ENCODE data around the gene CAPN5.

Gene CAPN5

DNA sequence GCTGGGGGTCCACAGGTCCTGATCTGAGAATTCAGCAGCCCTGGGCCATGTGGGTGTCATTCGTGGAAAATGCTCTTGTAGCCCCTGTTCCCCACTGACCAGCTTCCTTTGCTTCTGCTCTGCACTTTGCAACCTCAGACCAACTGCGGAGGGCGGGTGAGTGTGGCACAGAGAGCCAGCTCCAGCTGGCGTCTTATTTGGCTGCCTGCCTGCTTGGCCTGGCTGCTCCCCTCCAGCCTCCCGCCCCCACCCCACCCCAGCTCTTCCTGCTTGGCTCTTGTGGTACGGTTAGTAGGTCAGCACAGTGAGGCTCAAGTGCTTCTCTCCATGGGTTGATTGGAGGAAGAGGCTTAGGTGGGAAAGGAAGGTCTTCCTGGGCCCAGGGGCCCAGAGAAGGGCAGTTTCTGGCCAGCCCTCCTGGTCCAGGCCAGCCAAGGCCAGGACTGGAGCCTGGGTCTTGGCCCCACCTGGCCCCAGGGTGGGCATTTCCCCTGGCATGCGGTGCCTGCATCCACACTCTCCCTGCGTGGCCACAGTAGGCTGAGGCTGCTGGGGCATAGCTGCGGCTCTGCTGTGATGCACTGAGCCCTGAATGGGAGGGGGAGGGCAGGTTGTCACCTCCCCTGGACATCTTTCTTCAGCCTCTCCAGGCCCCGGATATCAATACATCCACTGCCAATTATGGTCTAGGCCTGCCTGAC is 87.8 kb downstream of the CAPN5 start:
- peak; percentile 49 for DNase-seq

DNA sequence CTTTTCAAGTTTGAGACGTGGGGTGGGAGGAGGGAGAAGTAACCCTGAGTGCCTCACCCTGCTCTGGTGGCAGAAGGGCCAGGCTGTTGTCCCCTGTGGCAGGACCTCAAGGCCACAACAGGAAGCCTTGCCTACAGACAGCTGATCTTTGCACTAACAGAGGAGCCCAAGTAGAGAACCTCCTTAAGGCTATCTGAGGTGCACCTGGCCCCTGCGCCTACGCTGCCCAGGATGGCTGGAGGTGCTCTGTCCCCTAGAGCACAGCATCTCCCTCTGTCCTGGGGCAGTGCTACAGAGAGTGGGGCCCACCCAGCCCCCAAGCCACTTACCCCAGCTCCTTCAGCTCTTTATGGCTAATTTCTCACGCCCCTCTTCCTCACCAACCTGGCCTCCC is 88.3 kb downstream of the CAPN5 start:
- no peak for DNase-seq

DNA sequence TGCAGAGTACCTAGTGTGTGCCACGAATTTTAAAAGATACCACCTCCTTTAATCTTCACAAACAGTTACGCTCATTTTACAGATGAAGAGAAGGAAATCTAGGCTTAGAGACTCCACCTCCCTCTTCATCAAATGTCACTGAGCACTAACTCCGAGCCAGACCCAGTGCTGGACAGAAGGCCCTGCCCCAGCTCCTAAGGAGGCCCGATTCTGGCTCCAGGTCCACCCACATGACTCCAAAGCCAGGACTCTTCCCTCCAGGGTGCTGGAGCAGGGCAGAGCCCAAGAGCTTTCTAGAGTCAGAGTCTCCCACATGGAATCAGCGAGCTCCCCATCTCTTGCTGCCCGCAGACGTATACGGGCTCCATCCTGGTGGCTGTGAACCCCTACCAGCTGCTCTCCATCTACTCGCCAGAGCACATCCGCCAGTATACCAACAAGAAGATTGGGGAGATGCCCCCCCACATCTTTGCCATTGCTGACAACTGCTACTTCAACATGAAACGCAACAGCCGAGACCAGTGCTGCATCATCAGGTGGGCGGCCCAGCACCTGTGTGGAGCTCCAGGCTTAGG is 88.9 kb downstream of the CAPN5 start:
- no peak for DNase-seq

DNA sequence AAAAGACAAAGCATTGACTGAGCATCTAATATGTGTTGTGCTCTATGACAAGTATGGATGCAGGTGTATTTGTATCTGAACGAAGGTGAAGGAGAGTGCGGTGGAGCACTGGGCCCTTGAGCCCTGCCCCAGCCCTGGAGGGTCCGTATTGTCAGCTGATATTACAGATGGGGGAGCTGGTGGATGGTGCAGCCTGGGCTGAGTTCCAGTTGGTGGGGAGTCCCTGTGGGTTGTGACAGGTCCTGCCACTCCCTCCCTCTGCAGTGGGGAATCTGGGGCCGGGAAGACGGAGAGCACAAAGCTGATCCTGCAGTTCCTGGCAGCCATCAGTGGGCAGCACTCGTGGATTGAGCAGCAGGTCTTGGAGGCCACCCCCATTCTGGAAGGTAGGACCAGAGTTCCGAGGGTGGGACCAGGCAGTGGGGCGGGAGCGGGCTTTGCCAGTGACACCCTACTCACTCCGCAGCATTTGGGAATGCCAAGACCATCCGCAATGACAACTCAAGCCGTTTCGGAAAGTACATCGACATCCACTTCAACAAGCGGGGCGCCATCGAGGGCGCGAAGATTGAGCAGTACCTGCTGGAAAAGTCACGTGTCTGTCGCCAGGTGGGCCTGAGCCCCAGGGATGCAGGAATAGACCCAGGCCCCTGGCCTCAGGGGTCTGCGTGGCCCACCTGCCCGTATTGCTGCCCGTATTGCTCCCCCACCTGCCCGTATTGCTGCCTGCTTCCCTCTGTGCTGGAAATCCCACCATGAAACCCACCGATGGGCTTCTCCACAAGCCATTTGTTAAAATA is 89.8 kb downstream of the CAPN5 start:
- no peak for DNase-seq

DNA sequence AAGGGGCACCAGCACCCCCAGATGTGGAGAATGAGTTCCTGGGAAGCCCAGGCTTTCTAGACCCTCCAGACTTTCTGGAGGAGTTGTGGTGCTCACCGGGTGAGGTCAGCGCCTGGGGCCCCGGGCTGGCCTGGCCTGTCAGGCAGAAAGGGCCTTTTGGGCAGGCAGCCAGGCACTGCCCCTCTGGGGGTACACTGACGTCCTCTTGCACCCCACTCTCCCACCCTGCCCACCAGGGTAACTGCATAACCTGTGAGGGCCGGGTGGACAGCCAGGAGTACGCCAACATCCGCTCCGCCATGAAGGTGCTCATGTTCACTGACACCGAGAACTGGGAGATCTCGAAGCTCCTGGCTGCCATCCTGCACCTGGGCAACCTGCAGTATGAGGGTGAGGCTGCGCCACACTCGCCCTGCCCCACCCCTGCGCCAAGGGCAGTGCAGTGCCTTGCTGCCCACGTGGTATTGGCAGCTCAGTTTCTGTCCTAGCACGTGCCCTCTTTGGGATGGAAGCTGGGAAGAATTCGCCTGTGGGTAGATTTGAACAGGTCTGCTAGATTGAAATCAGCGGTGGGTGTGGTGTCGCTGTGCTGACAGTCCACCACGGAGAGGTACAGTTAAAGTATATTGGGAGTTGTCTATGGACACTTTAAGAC is 91.4 kb downstream of the CAPN5 start:
- DNase-seq, result no peak

DNA sequence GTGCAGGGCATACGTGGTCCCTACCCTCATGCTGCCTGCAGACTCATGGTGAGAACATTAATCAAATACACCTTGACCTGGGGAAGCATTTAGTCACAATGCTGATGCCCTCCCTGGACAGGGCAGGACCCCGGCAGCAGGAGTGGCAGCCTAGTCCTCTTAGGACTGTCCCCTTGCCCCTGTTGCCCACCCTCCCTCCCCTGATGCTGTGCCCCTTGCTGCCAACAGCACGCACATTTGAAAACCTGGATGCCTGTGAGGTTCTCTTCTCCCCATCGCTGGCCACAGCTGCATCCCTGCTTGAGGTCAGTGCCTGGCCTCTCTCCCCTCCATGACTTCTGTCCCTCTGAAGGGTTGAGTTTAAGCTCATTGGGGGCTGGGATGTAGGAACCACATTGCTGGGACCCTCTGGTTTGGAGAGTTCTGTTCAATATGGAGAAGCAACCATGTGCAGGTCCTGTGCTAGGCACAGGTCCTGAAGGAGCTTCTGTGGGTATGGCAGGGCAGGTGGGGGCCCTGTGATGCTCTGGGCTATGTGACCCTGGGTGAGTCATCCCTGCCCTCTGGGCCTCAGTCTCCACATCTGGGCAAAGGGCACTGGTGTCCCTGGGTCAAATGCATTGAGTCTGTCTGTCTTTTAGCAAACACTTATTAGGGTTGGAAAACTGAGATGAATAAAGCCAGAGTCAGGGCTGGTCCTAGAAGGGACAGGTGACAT is 92.6 kb downstream of the CAPN5 start:
- DNase-seq, result no peak

DNA sequence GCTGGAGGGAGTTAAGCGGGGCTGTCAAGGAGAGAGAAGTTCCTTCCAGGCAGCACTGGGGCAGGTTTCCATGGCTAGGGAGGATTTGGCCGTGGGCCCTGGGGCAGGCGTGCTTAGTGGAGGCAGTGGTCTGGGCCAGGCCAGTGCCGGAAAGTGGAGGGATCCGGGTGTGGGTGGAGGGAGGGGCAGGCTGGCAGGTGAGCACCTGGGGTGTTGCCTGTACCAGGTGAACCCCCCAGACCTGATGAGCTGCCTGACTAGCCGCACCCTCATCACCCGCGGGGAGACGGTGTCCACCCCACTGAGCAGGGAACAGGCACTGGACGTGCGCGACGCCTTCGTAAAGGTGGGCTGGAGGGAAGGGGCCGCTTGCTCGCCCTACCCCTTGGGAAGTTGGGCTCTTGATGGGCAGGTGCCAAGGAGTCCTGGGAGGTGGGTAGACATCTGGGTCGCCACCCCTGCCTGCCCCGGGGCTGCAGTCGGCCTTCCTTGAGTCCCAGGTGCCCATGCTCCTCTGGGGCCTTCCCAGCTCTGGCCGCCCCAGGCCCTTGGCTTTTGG is 93.2 kb downstream of the CAPN5 start:
- DNase-seq, result no peak

DNA sequence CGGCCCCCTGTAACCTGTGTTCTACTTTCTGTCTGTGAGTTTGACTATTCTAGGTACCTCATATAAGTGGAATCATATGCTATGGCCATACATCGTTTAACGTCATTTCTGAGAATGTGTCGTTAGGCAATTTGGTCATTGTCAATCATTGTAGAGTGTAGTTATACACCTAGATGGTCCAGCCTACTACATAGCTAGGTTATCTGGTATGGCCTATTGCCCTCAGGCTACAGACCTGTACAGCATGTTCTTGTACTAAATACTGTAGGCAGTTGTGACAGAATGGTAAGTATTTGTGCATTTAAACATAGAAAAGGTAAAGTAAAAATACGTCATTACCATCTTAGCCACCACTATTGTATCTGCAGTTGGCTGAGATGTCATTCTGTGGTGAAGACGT is 96.5 kb downstream of the CAPN5 start:
- no peak for DNase-seq

DNA sequence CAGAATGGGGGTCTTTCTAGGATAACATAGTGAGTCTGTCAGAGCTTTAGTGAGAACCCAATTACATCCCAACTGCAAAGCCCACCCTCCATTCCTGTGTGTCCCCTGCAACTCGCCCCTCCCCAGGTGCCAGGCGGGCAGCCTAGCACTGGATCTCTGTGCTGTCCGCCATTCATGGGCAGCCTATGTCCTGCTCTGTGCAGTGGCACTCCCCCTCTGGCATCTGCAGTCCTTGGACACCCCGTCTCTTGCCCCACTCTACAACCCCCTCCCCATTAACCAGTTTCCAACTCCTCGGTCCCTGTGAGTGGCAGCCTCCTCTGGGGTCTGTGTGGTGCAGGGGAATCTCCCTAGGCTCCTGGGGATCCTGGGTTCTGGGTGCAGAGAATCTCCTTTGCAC is 98.3 kb downstream of the CAPN5 start:
- DNase-seq, result no peak

DNA sequence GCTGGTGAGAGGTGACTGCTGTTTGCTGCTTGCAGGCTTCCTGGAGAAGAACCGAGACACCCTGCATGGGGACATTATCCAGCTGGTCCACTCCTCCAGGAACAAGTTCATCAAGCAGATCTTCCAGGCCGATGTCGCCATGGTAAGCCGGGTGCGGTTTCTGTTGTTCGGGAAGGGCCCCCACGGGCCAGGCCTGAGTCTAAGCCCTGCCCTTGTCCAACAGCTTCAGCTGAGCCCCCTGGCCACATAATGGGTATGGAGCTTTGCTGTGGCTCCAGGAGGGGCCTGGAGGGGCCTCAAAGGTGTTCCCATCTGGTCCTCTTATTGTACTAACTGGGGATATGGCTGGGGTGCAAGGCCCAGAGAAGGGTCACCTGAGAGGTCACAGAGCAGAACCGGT is 99.2 kb downstream of the CAPN5 start:
- DNase-seq, result no peak

DNA sequence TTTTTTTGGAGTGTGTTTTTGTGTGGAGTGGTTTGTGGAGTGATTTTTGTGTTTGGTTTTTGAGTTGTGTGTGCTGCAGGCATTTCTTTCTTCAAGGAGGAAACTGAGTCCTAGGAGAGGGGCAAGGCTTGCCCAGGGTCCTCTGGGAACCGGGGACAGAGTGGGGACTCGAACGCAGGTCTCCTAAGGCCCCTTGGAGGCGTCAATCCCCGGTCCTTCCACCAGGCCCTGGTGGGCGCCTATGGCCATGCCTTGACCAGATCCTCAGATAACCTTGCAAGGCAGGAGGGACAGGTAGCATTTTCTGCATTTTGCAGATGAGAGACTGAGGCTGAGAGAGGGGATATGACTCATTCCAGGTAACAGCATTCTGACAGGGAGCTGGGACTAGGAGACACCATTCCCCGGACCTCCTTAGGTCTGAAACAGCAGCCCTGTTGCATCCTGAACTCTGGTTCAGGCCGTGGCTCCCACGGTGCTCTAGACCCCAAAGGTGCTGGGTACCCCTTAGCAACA is 100.4 kb downstream of the CAPN5 start:
- DNase-seq, result no peak

DNA sequence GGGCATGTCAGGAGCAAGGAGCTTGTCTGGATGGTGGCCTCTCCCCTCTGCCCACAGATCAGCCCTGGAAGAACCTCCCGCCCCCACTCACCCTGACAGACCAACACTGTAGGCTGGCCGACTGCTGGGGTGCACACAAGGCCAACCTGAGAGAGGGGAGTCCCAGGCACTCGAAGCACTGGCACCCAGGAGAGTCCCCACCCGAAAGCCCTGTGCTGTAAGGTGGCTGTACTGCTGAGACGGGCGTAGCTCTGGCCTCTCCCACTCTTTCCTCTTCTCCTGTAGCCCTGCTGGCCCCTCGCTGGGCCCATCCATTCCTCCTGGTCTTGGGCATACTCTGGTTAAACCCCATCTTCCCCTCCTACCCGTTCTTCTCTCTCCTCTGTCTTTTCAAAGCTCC is 101.0 kb downstream of the CAPN5 start:
- no peak for DNase-seq

DNA sequence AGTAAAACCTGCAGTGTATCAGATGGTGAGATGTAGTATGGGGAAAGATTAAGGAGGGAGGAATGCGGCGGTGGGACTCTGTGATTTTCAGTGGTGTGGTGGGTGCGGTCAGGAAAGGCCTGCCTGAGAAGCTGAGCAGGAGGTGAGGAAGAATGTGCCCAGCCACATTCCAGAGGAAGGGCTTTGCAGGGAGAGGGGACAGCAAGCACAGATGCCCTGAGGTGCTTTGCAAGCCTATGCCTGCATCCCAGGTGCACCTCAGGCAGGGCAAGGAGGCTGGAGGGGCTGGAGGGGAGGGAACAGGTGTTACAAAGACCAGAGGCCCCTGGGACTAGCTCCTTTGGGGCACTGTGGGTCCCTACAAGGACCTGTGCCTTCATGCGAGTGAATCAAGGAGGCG is 103.3 kb downstream of the CAPN5 start:
- DNase-seq, result no peak

DNA sequence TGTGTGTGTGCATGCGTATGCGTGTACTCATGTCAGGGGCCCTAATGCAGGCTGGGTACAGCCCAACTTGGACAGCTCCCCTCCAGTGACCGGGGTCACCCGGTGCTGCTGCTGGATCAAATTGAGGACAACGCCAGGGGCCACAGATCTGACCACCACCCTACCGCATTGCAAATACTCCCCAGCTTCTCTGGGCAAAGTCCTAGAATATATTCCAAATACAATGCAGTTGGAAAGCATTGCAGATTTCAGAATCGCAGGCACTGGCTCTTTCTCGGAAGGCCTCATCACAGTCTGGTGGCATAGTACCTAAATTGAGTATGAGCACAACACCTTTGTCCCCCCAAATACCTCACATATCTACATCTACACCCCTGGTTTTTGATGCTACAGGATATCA is 104.5 kb downstream of the CAPN5 start:
- no peak for DNase-seq

DNA sequence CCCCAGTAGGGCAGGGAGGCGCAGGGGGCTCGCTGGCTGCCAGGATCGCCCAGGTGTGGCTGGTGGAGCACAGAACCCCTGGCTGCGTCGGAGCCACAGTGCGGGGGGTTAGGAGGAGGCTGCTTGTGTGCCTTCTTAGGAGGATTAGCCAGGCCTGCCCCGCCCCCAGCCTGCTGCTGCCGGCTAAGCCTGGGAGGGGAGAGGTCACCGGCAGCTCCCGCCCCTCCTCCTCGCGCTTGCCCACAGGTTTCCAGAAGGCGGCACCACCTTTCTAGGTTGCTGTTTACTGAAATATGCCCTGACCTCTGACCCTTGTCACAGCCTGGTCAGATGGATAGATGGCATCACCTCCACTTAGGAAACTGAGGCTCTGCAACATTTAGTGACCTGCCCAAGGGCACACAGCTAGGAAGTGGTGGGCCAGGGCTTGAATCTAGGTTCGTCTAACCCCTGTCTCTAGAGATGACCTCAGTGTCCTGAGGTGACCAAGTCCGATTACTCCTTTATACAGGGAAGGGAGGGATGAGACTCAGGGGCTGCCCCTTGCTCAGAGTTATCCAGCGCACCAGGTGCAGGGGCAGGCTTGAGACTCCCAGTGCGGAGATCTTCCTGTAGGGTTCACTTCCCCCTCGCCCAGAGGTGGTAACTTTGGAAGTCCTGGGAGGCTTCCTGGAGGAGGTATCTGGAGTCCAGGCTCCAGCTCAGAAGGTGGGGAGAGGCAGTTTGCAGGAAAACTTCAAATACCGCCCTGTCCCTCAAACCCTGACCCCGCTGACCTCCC is 105.3 kb downstream of the CAPN5 start:
- DNase-seq, result no peak

DNA sequence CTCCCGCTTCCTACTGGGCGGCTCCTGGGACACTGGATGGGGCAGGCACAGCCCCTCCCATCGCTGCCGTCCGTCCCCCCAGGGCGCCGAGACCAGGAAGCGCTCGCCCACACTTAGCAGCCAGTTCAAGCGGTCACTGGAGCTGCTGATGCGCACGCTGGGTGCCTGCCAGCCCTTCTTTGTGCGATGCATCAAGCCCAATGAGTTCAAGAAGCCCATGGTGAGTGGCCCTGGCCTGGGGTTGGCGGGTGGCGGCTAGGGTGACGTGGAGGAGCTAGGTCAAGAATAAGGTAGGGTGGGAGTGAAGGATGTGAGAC is 105.9 kb downstream of the CAPN5 start:
- DNase-seq, result no peak

DNA sequence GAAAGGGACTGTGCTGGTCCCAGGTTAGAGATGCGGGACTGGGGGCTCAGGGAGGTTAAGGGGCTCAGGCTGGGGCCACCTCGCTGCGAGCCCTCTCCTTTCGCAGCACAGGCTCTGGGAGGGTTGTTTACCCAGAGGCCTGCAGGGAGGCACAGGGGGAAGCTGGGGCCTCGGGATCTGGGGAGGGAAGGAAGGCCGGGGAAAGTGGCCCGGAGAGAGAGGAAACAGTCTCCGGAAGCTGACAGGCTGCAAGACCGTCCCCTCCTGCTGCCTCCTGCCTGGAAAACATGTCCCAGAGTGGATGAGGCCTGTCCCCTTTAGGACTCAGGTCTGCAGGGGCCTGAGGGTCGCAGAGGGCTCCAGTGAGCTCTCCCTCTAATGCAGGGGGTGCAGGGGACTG is 106.7 kb downstream of the CAPN5 start:
- no peak for DNase-seq

DNA sequence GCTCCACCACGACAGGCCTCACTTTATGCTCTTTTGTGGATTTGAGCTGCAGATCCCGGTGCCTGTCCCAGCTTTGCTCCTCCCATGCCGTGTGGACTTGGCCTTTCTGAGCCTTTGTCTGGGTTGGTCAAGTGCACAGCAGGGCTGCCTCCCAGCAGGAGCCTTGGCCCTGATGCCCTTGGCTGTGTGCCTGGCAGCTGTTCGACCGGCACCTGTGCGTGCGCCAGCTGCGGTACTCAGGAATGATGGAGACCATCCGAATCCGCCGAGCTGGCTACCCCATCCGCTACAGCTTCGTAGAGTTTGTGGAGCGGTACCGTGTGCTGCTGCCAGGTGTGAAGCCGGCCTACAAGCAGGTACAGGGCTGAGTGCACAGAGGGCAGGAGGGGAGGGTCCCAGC is 107.8 kb downstream of the CAPN5 start:
- peak; percentile 67 for DNase-seq

DNA sequence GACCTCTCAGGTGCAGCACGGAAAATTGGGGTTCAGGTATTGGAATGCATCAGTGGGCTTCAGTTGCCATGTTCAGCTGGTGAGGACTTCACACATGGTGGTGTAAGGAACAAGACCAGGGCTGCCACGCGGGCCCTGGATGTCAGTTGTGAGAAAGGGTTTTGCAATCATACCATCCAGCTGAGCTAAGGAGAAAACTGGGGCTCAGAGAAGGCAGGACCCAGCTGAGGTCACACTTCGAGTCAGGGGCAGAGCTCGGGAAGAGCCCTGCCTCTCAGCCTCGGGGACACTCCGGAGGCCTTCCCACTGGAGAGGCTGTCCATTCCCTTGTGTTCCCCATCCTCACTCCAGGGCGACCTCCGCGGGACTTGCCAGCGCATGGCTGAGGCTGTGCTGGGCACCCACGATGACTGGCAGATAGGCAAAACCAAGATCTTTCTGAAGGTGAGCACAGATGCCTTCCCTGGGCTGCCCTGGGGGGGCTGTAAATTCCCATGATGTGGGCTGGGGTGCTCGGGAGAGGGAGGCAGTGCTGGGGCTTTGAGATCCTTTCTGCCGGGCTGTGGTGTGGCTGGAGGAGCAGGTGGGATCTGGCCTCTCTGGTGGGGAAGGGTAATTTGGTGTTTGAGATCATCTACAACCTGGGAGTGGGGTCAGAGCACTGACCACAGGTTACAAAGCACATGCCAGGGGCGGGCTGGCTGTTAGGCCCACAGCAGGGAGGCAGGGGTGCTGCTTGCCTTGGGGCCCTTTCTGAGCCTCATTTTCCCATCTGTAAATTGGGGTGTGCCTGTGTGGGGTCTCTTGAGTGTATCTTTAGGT is 108.5 kb downstream of the CAPN5 start:
- no peak for DNase-seq
